ENCODE measurements around the gene SLC6A6.

- TF ChIP-seq CTCF (IDR thresholded peaks at IDR 0.05 in 8 of 11, conservative IDR thresholded peaks at IDR 0.05 in 3 of 11) (no peak), POLR2A (IDR thresholded peaks at IDR 0.05) (no peak)
These were observed 61.7 kb downstream of the SLC6A6 start for GRCh38 chr3:14464141-14464465.

Measured in spleen (tissue), 7 donors.